ENCODE measurements around the gene PLOD1. TPM values are rescaled to one million over a fixed set of nuclear protein-coding genes. Genes with fewer than 3 reads are reported as not detected.

The PLOD1 gene
- polyA plus RNA-seq, 2 of the 4 experiments (the other 2 are of a cell fraction), result 53.8 to 83.9 TPM

GRCh38 chr1:11957398-11957797 lies 22.9 kb downstream of the PLOD1 start:
- no peak overlapping the region for H3K4me2 ChIP-seq
- no peak overlapping the region for H3K4me3 ChIP-seq
- no peak for TF ChIP-seq CHD2 (IDR thresholded peaks at IDR 0.05; ENCODE audit: low read length, partially characterized antibody)
- TF ChIP-seq TFCP2L1 (CRISPR knock-in tag; IDR thresholded peaks at IDR 0.05), result no peak
- no peak for TF ChIP-seq ZSCAN20 (CRISPR knock-in tag; IDR thresholded peaks at IDR 0.05)
- no peak for TF ChIP-seq HOXB5 (CRISPR knock-in tag; IDR thresholded peaks at IDR 0.05)
- no peak for TF ChIP-seq HOXB13 (CRISPR knock-in tag; IDR thresholded peaks at IDR 0.05; ENCODE audit: low read depth)
- TF ChIP-seq MAFK (IDR thresholded peaks at IDR 0.05; ENCODE audit: partially characterized antibody), result no peak
- no peak for TF ChIP-seq PHF8 (IDR thresholded peaks at IDR 0.05; ENCODE audit: borderline replicate concordance, low read depth)
- no peak for TF ChIP-seq GATA3 (IDR thresholded peaks at IDR 0.05; ENCODE audit: borderline replicate concordance)
- no peak for TF ChIP-seq MAZ (IDR thresholded peaks at IDR 0.05; ENCODE audit: borderline replicate concordance, low read depth, low read length)
- TF ChIP-seq EP300 (IDR thresholded peaks at IDR 0.05), result no peak
- no peak for TF ChIP-seq EHMT2 (IDR thresholded peaks at IDR 0.05; ENCODE audit: low read depth)
- TF ChIP-seq CEBPB (IDR thresholded peaks at IDR 0.05), result no peak
- no peak for TF ChIP-seq SMC3 (IDR thresholded peaks at IDR 0.05)
- no peak for TF ChIP-seq HEYL (CRISPR knock-in tag; IDR thresholded peaks at IDR 0.05)
- TF ChIP-seq EHF (CRISPR knock-in tag; IDR thresholded peaks at IDR 0.05), result no peak
- TF ChIP-seq NR3C1 (IDR thresholded peaks at IDR 0.05), result no peak
- TF ChIP-seq HOXA7 (CRISPR knock-in tag; IDR thresholded peaks at IDR 0.05), result no peak
- no peak overlapping the region for H3K27ac ChIP-seq
- ChIA-PET CTCF (interaction anchor here (1.0 kb wide), 1 partner anchor 10 kb away, joined by 4 read pairs; no protein-coding TSS in a partner anchor), POLR2A (no interaction called here)
- no peaks in the 10 kb centered on the region for H3K9me3 ChIP-seq
- DNase-seq (ENCODE audit: low read depth in 1 of 2, low spot score in 1 of 2) (no peak), ATAC-seq (no peak), FAIRE-seq (no peak)
- 90% methylated on average over 5 of the region's 5 CpGs for whole genome bisulfite sequencing (ENCODE audit: missing lambda C conversion rate)
- H3K4me1 ChIP-seq, result no peaks in the 10 kb centered on the region

GRCh38 chr1:11957897-11958296 lies 23.4 kb downstream of the PLOD1 start:
- Histone ChIP-seq H3K27ac (no peak overlapping the region), H3K4me3 (no peak overlapping the region), H3K9me3 (no peaks in the 10 kb centered on the region), H3K4me2 (no peak overlapping the region), H3K4me1 (no peaks in the 10 kb centered on the region)
- TF ChIP-seq SREBF2 (IDR thresholded peaks at IDR 0.05), result no peak
- peak; percentile 83 for TF ChIP-seq ZFP36 (IDR thresholded peaks at IDR 0.05; ENCODE audit: borderline replicate concordance, partially characterized antibody)
- WGBS (ENCODE audit: missing lambda C conversion rate), result 98% methylated on average over 12 of the region's 12 CpGs
- FAIRE-seq, result no peak
- no peak for ATAC-seq
- ChIA-PET POLR2A (no interaction called here), CTCF (no interaction called here)
- DNase-seq (ENCODE audit: low read depth in 1 of 2, low spot score in 1 of 2), result no peak

GRCh38 chr1:11960276-11960675 lies 25.8 kb downstream of the PLOD1 start:
- FAIRE-seq (no peak), ATAC-seq (no peak), DNase-seq (ENCODE audit: low read depth in 1 of 2, low spot score in 1 of 2) (no peak)
- Histone ChIP-seq H3K4me3 (no peak overlapping the region), H3K9me3 (no peaks in the 10 kb centered on the region), H3K27ac (no peak overlapping the region), H3K4me2 (no peak overlapping the region), H3K4me1 (no peaks in the 10 kb centered on the region)
- ChIA-PET POLR2A (no interaction called here), CTCF (no interaction called here)
- TF ChIP-seq TP53 (CRISPR knock-in tag; IDR thresholded peaks at IDR 0.05) (no peak), CHD4 (IDR thresholded peaks at IDR 0.05; ENCODE audit: borderline replicate concordance) (no peak), HOXB13 (CRISPR knock-in tag; IDR thresholded peaks at IDR 0.05; ENCODE audit: low read depth) (no peak), EHF (CRISPR knock-in tag; IDR thresholded peaks at IDR 0.05) (no peak), POLR2AphosphoS2 (conservative IDR thresholded peaks at IDR 0.05; ENCODE audit: low read length) (no peak), BHLHE40 (IDR thresholded peaks at IDR 0.05; ENCODE audit: low read depth, low read length) (no peak), EP300 (IDR thresholded peaks at IDR 0.05) (no peak), GATA3 (IDR thresholded peaks at IDR 0.05; ENCODE audit: borderline replicate concordance) (no peak), NFE2L2 (conservative IDR thresholded peaks at IDR 0.05; ENCODE audit: low read length) (no peak), JUNB (IDR thresholded peaks at IDR 0.05) (no peak), KDM1A (IDR thresholded peaks at IDR 0.05; ENCODE audit: low read depth) (no peak), ZC3H11A (IDR thresholded peaks at IDR 0.05) (no peak), POLR2A (IDR thresholded peaks at IDR 0.05; ENCODE audit: low read length) (no peak)
- 87% methylated on average over 5 of the region's 5 CpGs for WGBS (ENCODE audit: missing lambda C conversion rate)

All from A549 (cell line).